A673 (cell line): ENCODE measurements around the gene COG7. TPM values are rescaled to one million over a fixed set of nuclear protein-coding genes. Genes with fewer than 3 reads are reported as not detected.

Experiments
- BruUV-seq: library from RNA; stranded (reverse); fragments of 400-500 nt; replicated peaks from 2 replicates; lab custom pipeline; 2021; lab: Mats Ljungman, UMichigan
- CTCF ChIA-PET: fragments of 300-600 bp; sonication (Branson Sonifier 250); formaldehyde crosslinking; loops from one replicate; lab custom pipeline; 2022; ENCODE audit warnings: antibody characterized with exemption; lab: Charles Lee
- POLR2A ChIA-PET: fragments of 300-600 bp; sonication (Branson Sonifier 250); formaldehyde crosslinking; loops from one replicate; lab custom pipeline; 2022; ENCODE audit warnings: antibody characterized with exemption; ENCODE audit not compliant: low non-redundant PET; lab: Charles Lee
- DNase-seq: peaks from one replicate; pipeline ENCODE4 v3.0.0-alpha.2; 2015; ENCODE audit warnings: low spot score
- H3K27ac ChIP-seq: fragments of 200-600 bp; sonication (generic); 2 replicates; pipeline ENCODE4 v1.5.1; 2016; ENCODE audit warnings: mixed run types, low read depth, mild to moderate bottlenecking, mixed read lengths, antibody characterized with exemption, low read length; ENCODE audit not compliant: poor library complexity, severe bottlenecking
- H3K27me3 ChIP-seq: fragments of 200-600 bp; sonication (generic); replicated peaks from 2 replicates; pipeline ENCODE4 v1.6.1; 2017; ENCODE audit warnings: mixed run types, low read depth, mild to moderate bottlenecking, mixed read lengths, antibody characterized with exemption, low read length; ENCODE audit not compliant: insufficient read depth, poor library complexity
- H3K36me3 ChIP-seq: fragments of 200-600 bp; sonication (generic); 2 replicates; pipeline ENCODE4 v1.6.1; 2016; ENCODE audit warnings: mixed run types, mild to moderate bottlenecking, mixed read lengths, antibody characterized with exemption, low read length; ENCODE audit not compliant: insufficient read depth, poor library complexity, severe bottlenecking
- H3K4me1 ChIP-seq: fragments of 200-600 bp; sonication (generic); 2 replicates; pipeline ENCODE4 v1.6.1; 2017; ENCODE audit warnings: mixed run types, mild to moderate bottlenecking, mixed read lengths, antibody characterized with exemption, low read length; ENCODE audit not compliant: insufficient read depth, poor library complexity, severe bottlenecking
- H3K4me3 ChIP-seq: fragments of 200-600 bp; sonication (generic); 2 replicates; pipeline ENCODE4 v1.5.1; 2016; ENCODE audit warnings: low read depth, mixed run types, mild to moderate bottlenecking, mixed read lengths, low read length; ENCODE audit not compliant: poor library complexity, severe bottlenecking
- H3K9me3 ChIP-seq: fragments of 200-600 bp; sonication (generic); 2 replicates; pipeline ENCODE4 v1.6.1; 2016; ENCODE audit warnings: mixed run types, low read depth, mild to moderate bottlenecking, mixed read lengths, antibody characterized with exemption, low read length; ENCODE audit not compliant: poor library complexity, severe bottlenecking
- EZH2 ChIP-seq: fragments of 200-600 bp; sonication (generic); IDR thresholded peaks from 2 replicates; pipeline ENCODE4 v1.6.1; 2017; ENCODE audit warnings: borderline replicate concordance, low read depth, mild to moderate bottlenecking, mixed read lengths, antibody characterized with exemption, low read length; ENCODE audit not compliant: poor library complexity, severe bottlenecking
- intact Hi-C: fragments of 100-400 bp; cut with micrococcal nuclease; formaldehyde crosslinking; loops from one replicate; pipeline ENCODE4 v1.10.0; 2022; ENCODE audit not compliant: unreplicated experiment
- total RNA-seq: library from RNA; stranded (reverse); gene quantifications from 2 replicates; pipeline ENCODE4 v1.2.3, GENCODE V29; 2021
- TF ChIP-seq, protein P1 (sequence below): fragments of 300-800, 200-600 bp; sonication (generic); conservative IDR thresholded peaks from 2 replicates; pipeline ENCODE4 v1.5.1; 2017; ENCODE audit warnings: low read depth, mild to moderate bottlenecking, antibody characterized with exemption, low read length, moderate library complexity, mixed read lengths

The COG7 gene
- total RNA-seq, 1 experiment from 2014 or later: 33.8 TPM

DNA sequence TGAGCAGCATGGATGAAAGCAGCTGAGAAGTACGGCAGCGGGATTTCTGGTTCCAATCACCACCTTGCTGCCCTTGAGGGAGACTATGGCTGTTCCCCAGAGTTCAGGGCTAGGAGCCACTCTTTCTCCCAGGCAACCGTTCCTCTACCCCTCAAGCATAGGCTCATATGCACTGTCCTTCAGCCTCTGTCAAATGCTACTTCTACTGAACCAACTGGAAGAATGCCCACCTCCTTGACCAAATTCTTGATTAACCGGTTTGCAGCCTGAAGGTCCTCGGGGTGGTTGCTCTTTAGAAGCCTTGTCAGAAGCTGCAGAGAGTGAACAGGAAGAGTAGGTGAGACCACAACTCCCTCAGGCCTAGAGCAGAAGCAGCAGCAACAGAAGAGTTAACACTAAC lies 33.5 kb upstream of the COG7 start:
- ChIA-PET POLR2A (no interaction called here), CTCF (no interaction called here)
- TF ChIP-seq, protein P1, sequence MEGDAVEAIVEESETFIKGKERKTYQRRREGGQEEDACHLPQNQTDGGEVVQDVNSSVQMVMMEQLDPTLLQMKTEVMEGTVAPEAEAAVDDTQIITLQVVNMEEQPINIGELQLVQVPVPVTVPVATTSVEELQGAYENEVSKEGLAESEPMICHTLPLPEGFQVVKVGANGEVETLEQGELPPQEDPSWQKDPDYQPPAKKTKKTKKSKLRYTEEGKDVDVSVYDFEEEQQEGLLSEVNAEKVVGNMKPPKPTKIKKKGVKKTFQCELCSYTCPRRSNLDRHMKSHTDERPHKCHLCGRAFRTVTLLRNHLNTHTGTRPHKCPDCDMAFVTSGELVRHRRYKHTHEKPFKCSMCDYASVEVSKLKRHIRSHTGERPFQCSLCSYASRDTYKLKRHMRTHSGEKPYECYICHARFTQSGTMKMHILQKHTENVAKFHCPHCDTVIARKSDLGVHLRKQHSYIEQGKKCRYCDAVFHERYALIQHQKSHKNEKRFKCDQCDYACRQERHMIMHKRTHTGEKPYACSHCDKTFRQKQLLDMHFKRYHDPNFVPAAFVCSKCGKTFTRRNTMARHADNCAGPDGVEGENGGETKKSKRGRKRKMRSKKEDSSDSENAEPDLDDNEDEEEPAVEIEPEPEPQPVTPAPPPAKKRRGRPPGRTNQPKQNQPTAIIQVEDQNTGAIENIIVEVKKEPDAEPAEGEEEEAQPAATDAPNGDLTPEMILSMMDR: no peak
- TF ChIP-seq EZH2: no peak
- intact Hi-C loops: no loop called here
- DNase-seq: no peak
- H3K9me3 ChIP-seq: no peaks in the 10 kb centered on the region
- no peaks in the 10 kb centered on the region for H3K27me3 ChIP-seq
- H3K36me3 ChIP-seq: peaks cover 95% of the 10 kb centered on the region
- no TSS peak for BruUV-seq
- H3K4me3 ChIP-seq: no peak overlapping the region
- H3K27ac ChIP-seq: no peak overlapping the region
- no peaks in the 10 kb centered on the region for H3K4me1 ChIP-seq

GRCh38 chr16:23485841-23486240 lies 32.9 kb upstream of the COG7 start:
- ChIA-PET CTCF (no interaction called here), POLR2A (no interaction called here)
- BruUV-seq: no TSS peak
- intact Hi-C loops: no loop called here
- DNase-seq: no peak
- Histone ChIP-seq H3K36me3 (peaks cover 95% of the 10 kb centered on the region), H3K9me3 (no peaks in the 10 kb centered on the region), H3K27me3 (no peaks in the 10 kb centered on the region), H3K4me1 (no peaks in the 10 kb centered on the region), H3K27ac (no peak overlapping the region), H3K4me3 (no peak overlapping the region)
- TF ChIP-seq, protein P1: no peak
- no peak for TF ChIP-seq EZH2

DNA sequence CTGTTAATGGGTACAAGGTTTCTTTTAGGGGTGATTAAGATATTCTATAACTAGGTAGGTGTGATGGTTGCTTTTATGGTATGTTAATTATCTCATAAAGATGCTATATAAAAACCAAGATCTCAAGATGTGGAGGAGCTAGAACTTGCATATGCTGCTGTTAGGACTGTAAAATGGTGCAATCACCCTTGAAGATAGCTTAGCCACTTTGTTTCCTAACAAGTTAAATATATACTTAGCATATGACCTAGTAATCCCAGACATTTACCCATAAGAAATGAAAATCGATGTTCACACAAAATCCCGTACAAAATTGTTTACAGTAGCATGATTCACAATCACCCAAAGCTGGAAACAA lies 32.2 kb upstream of the COG7 start:
- no peak for TF ChIP-seq EZH2
- TF ChIP-seq, protein P1: no peak
- H3K27ac ChIP-seq: no peak overlapping the region
- no TSS peak for BruUV-seq
- H3K4me3 ChIP-seq: no peak overlapping the region
- no peaks in the 10 kb centered on the region for H3K9me3 ChIP-seq
- intact Hi-C loops: no loop called here
- H3K4me1 ChIP-seq: no peaks in the 10 kb centered on the region
- no peaks in the 10 kb centered on the region for H3K27me3 ChIP-seq
- POLR2A ChIA-PET: no interaction called here
- no peak for DNase-seq
- peaks cover 95% of the 10 kb centered on the region for H3K36me3 ChIP-seq
- CTCF ChIA-PET: interaction anchor here (0.6 kb wide), 1 partner anchor 586 kb away, joined by 3 read pairs; no protein-coding TSS in a partner anchor
